T-helper 1 cell treated with Interleukin-12 subunit alpha and Interleukin-12 subunit beta and Interleukin-4 antibody, amounts not matched to agents 30 μg/mL and 1 μg/mL, for 36 hours (primary cell): ENCODE results near the gene GALNT10.

Experiments
- H3K27ac Mint-ChIP-seq: one replicate; pipeline ENCODE4 v1.8.0; 2021; ENCODE audit warnings: mild to moderate bottlenecking, mixed read lengths
- H3K27me3 Mint-ChIP-seq: one replicate; pipeline ENCODE4 v1.8.0; 2021; ENCODE audit warnings: low read depth, mixed read lengths
- H3K36me3 Mint-ChIP-seq: one replicate; pipeline ENCODE4 v1.8.0; 2021; ENCODE audit warnings: low read depth, mixed read lengths
- H3K4me1 Mint-ChIP-seq: one replicate; pipeline ENCODE4 v1.8.0; 2021; ENCODE audit warnings: low read depth, mixed read lengths
- H3K4me3 Mint-ChIP-seq: one replicate; pipeline ENCODE4 v1.8.0; 2021; ENCODE audit warnings: mild to moderate bottlenecking, moderate library complexity, mixed read lengths
- H3K9me3 Mint-ChIP-seq: one replicate; pipeline ENCODE4 v1.8.0; 2021; ENCODE audit warnings: mixed read lengths

GALNT10 gene

DNA sequence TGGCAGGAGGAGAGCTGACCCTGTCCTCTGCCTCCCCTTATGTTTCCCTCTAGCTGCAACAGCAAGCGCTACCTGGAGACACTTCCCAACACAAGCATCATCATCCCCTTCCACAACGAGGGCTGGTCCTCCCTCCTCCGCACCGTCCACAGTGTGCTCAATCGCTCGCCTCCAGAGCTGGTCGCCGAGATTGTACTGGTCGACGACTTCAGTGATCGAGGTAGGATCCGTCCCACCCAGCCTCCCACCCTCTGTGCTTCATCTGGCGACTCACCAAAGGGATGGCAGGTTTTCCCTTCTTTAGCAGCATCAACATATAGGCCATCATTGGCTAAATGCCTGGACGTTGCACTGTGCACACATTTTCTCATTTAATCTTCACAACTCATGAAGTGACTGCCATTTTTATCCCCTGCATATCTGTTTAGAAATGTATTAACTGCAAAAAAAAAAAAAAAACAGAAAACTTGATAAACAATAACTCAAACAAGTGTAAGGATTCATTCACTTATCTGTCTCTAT, 139.0 kb downstream of the GALNT10 start:
- Mint-ChIP-seq H3K27ac (no peak overlapping the region), H3K9me3 (no peaks in the 10 kb centered on the region), H3K36me3 (peaks cover 18% of the 10 kb centered on the region), H3K27me3 (no peaks in the 10 kb centered on the region), H3K4me1 (peaks cover 4% of the 10 kb centered on the region), H3K4me3 (no peak overlapping the region)

GRCh38 chr5:154330097-154330667, 139.6 kb downstream of the GALNT10 start:
- no peak overlapping the region for H3K27ac Mint-ChIP-seq
- H3K27me3 Mint-ChIP-seq, result no peaks in the 10 kb centered on the region
- H3K4me1 Mint-ChIP-seq, result peaks cover 4% of the 10 kb centered on the region
- no peak overlapping the region for H3K4me3 Mint-ChIP-seq
- H3K36me3 Mint-ChIP-seq, result peaks cover 21% of the 10 kb centered on the region
- no peaks in the 10 kb centered on the region for H3K9me3 Mint-ChIP-seq

- Mint-ChIP-seq H3K4me3 (no peak overlapping the region), H3K4me1 (peaks cover 1% of the 10 kb centered on the region), H3K9me3 (no peaks in the 10 kb centered on the region), H3K27me3 (no peaks in the 10 kb centered on the region), H3K36me3 (peaks cover 23% of the 10 kb centered on the region), H3K27ac (no peak overlapping the region)
Observed at GRCh38 chr5:154331232-154331631, 140.7 kb downstream of the GALNT10 start.

- H3K36me3 Mint-ChIP-seq, result peaks cover 23% of the 10 kb centered on the region
- no peaks in the 10 kb centered on the region for H3K27me3 Mint-ChIP-seq
- H3K27ac Mint-ChIP-seq, result no peak overlapping the region
- no peaks in the 10 kb centered on the region for H3K4me1 Mint-ChIP-seq
- H3K9me3 Mint-ChIP-seq, result no peaks in the 10 kb centered on the region
- no peak overlapping the region for H3K4me3 Mint-ChIP-seq
Observed at GRCh38 chr5:154331924-154332323, 141.4 kb downstream of the GALNT10 start.

DNA sequence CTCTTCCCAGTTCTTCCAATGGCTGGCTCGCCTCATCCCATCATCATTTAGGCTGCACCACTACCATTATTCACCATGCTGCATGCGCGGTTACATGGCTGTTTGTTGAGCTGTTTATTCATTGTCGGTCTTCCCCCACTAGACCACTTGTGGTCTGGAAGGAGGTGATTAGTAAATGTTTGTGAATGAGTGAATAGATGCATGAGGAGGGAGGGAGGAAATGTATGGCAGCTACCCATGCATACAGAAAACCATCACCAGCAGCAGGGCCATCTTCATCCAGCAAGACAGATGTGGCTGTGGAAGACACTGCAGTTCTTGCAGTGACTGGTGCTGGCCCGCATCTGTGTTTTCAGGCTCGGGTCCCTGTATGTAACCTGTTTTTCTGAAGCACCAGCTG, 141.9 kb downstream of the GALNT10 start:
- peaks cover 25% of the 10 kb centered on the region for H3K36me3 Mint-ChIP-seq
- no peak overlapping the region for H3K4me3 Mint-ChIP-seq
- peaks cover 2% of the 10 kb centered on the region for H3K4me1 Mint-ChIP-seq
- no peaks in the 10 kb centered on the region for H3K27me3 Mint-ChIP-seq
- no peaks in the 10 kb centered on the region for H3K9me3 Mint-ChIP-seq
- H3K27ac Mint-ChIP-seq, result no peak overlapping the region

GRCh38 chr5:154333016-154333415, 142.5 kb downstream of the GALNT10 start:
- Mint-ChIP-seq H3K4me3 (no peak overlapping the region), H3K27me3 (no peaks in the 10 kb centered on the region), H3K9me3 (no peaks in the 10 kb centered on the region), H3K27ac (no peak overlapping the region), H3K36me3 (peaks cover 31% of the 10 kb centered on the region), H3K4me1 (peaks cover 3% of the 10 kb centered on the region)

DNA sequence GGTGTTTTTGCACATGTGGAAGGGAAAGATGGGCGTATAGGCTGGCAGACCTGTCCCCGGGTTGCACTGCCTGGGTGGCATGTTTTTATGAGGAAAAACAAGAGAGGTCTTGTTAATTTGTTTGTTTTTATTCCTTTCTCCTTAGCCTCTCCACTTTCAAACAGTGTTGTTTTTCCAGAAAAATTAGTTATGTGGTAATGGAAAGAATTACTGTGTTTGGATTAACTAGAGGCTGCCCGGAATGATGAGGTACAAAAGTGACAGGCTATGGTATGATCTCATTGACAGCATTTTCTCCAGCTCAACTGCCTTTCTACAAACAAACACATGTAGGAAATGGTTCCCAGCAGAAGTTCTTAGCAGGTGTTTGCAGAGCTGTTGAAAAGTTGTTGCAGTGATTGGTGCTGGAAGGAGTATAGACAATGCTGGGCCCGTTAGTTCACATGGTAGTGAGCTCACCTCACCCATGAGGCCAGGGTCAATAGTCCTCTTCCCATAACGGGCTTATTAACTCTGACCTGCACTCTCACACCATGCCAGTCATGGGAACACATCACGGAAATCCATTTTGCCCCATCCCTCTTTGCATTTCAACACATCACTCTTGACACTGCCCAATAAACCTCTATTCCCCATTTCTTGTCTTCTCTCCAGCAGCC, 144.0 kb downstream of the GALNT10 start:
- Mint-ChIP-seq H3K36me3 (peaks cover 41% of the 10 kb centered on the region), H3K4me1 (peaks cover 3% of the 10 kb centered on the region), H3K27me3 (no peaks in the 10 kb centered on the region), H3K9me3 (no peaks in the 10 kb centered on the region), H3K4me3 (no peak overlapping the region), H3K27ac (no peak overlapping the region)

DNA sequence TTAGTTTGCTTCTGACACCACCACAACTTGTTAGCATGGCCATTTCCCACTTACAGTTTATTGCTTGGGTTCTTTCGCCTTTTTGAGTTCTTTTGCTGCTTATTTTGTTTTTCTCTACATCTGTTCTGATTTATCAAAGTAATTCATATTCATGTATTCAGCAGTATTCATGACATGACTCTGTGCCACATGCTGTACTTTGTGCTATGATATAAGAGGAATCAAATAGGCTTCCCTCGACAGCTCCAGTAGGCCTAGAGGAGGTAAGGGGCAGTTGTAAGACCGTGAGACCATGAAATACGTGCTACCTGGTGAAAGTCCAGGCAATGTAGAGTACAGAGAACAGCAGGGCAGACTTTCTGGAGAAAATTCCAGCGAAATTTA, 144.5 kb downstream of the GALNT10 start:
- Mint-ChIP-seq H3K4me1 (peaks cover 3% of the 10 kb centered on the region), H3K27me3 (no peaks in the 10 kb centered on the region), H3K36me3 (peaks cover 39% of the 10 kb centered on the region), H3K9me3 (no peaks in the 10 kb centered on the region), H3K4me3 (no peak overlapping the region), H3K27ac (no peak overlapping the region)

DNA sequence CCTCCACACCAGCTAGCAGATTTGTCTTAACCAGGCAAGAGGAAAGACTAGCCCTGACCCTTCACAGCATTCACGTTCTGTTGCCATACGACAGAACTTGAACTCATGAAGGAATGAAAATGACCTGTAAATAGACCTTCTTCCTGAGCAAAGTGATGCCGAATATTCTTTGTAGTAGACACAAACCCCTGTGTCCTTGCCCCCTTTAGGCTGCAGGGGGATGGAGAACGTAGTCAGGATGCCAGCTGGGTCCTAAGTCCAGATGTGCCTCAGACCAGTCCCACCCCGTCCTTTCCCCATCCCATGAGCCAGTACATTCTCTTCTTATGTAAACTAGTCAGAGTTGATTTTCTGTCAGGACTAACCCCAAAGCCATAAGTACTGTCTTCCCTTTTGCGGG, 151.1 kb downstream of the GALNT10 start:
- Mint-ChIP-seq H3K27me3 (no peaks in the 10 kb centered on the region), H3K36me3 (peaks cover 26% of the 10 kb centered on the region), H3K27ac (no peak overlapping the region), H3K4me3 (no peak overlapping the region), H3K4me1 (peaks cover 8% of the 10 kb centered on the region), H3K9me3 (no peaks in the 10 kb centered on the region)

GRCh38 chr5:154342211-154342610, 151.7 kb downstream of the GALNT10 start:
- Mint-ChIP-seq H3K4me3 (no peak overlapping the region), H3K27ac (no peak overlapping the region), H3K9me3 (no peaks in the 10 kb centered on the region), H3K36me3 (peaks cover 26% of the 10 kb centered on the region), H3K4me1 (peaks cover 8% of the 10 kb centered on the region), H3K27me3 (no peaks in the 10 kb centered on the region)

GRCh38 chr5:154342963-154343362, 152.4 kb downstream of the GALNT10 start:
- H3K27ac Mint-ChIP-seq, result no peak overlapping the region

GRCh38 chr5:154344461-154344860, 153.9 kb downstream of the GALNT10 start:
- Mint-ChIP-seq H3K36me3 (peaks cover 7% of the 10 kb centered on the region), H3K4me3 (no peak overlapping the region), H3K9me3 (no peaks in the 10 kb centered on the region), H3K27ac (no peak overlapping the region), H3K27me3 (no peaks in the 10 kb centered on the region), H3K4me1 (peaks cover 4% of the 10 kb centered on the region)

More at GRCh38 chr5:154342963-154343362, 152.4 kb downstream of the GALNT10 start:
- H3K4me1 Mint-ChIP-seq, result peaks cover 4% of the 10 kb centered on the region
- no peaks in the 10 kb centered on the region for H3K27me3 Mint-ChIP-seq
- H3K9me3 Mint-ChIP-seq, result no peaks in the 10 kb centered on the region
- H3K4me3 Mint-ChIP-seq, result no peak overlapping the region
- H3K36me3 Mint-ChIP-seq, result peaks cover 18% of the 10 kb centered on the region

DNA sequence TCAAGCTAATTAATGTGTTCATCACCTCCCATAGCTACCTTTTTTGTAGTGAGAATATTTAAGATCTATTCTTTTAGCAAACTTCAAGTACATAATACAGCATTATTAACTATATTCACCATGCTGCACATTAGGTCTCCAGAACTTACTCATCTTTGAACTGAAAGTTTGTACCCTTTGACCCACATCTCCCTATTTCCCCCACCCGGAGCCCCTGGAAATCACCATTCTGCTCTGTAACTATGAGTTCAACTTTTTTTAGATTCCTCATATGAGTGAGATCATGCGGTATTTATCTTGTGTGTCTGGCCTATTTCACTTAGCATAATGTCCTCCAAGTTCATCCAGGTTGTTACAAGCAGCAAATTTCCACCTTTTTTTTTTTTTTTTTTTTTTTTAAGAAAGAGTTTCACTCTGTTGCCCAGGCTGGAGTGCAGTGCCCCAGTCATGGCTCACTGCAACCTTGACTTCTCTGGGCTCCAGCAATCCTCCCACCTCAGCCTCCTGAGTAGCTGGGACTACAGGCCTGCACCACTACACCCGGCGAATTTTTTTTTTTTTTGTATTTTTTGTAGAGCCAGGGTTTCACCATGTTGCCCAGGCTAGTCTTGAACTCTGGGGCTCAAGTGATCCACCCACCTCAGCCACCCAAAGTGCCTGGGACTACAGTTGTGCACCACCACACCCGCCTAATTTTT, 154.9 kb downstream of the GALNT10 start:
- Mint-ChIP-seq H3K27me3 (no peaks in the 10 kb centered on the region), H3K4me3 (no peak overlapping the region), H3K36me3 (peaks cover 7% of the 10 kb centered on the region), H3K9me3 (no peaks in the 10 kb centered on the region), H3K27ac (no peak overlapping the region), H3K4me1 (peaks cover 4% of the 10 kb centered on the region)

DNA sequence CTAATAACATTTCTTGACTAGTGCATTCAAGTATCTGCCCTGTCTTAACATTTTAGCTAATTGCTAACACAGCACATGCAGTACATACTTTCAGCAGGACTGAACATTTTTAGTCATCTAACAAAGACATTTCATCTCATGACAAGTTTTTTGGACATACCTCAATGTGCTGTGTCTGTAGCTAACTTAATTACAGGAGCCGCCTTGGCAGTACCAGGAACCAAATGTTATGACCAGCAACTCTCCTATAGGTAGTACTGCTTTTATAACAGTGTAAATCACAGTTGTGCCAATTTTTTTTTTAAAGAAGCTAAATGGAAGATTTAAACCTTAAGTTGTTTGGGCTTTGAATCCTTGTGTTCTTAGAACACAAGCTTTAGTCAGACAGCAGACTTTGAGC, 155.9 kb downstream of the GALNT10 start:
- no peaks in the 10 kb centered on the region for H3K9me3 Mint-ChIP-seq
- H3K4me1 Mint-ChIP-seq, result peaks cover 4% of the 10 kb centered on the region
- H3K36me3 Mint-ChIP-seq, result peaks cover 7% of the 10 kb centered on the region
- H3K4me3 Mint-ChIP-seq, result no peak overlapping the region
- no peak overlapping the region for H3K27ac Mint-ChIP-seq
- H3K27me3 Mint-ChIP-seq, result no peaks in the 10 kb centered on the region
